Stomach (tissue), 4 donors: ENCODE data around the gene PDE4B.

Experiments
- EP300 ChIP-seq: sonication (generic); formaldehyde crosslinking; IDR thresholded peaks from one replicate; pipeline ENCODE4 v1.6.1; 2017; ENCODE audit warnings: antibody characterized with exemption
- POLR2A ChIP-seq, 4 donors: fragments of 450-650 bp; IDR thresholded peaks; one replicate each; pipeline ENCODE4 v1.6.1; 2016; ENCODE audit warnings: antibody characterized with exemption in 4 of 4, control low read depth in 2 of 4, mild to moderate bottlenecking in 1 of 4, moderate library complexity in 1 of 4
- POLR2AphosphoS5 ChIP-seq, 3 donors: sonication (generic); formaldehyde crosslinking; IDR thresholded peaks; one replicate each; pipeline ENCODE4 v1.6.1; 2016; ENCODE audit warnings: antibody characterized with exemption in 3 of 3
- TF ChIP-seq, protein P1 (sequence below), 7 experiments: fragments of 450-650 bp in 4 of 7; fragments of 200-600 bp in 3 of 7; sonication (generic) in 3 of 7; IDR thresholded peaks; one replicate each; pipeline ENCODE4 v1.5.1; 2016 to 2019; ENCODE audit warnings: antibody characterized with exemption in 7 of 7, control low read depth in 2 of 7, mild to moderate bottlenecking in 1 of 7

DNA sequence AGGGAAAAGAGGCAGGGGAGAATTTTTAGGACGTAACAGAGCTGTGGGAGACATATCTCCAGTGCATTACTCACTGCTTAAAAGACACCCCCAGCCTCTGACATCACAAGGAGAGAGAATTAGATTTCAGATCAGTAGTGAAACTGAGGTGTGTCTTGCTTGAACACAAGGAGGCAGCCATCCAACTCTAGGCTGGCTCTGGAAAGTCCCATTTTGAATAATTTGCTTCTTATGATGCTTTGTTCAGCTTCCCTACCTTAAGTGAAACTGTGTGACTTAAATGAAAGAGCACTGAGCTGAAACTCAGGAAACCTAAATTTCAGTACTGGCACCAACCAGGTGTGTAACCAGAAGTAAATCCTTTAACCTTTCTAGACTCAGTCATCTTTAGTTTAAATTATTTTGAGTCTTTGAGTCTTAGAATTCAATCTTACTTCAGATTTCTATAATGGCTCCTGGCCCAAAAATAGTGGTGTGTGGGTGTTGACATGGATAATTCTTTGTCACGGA, 489.7 kb downstream of the PDE4B start:
- TF ChIP-seq, protein P1, sequence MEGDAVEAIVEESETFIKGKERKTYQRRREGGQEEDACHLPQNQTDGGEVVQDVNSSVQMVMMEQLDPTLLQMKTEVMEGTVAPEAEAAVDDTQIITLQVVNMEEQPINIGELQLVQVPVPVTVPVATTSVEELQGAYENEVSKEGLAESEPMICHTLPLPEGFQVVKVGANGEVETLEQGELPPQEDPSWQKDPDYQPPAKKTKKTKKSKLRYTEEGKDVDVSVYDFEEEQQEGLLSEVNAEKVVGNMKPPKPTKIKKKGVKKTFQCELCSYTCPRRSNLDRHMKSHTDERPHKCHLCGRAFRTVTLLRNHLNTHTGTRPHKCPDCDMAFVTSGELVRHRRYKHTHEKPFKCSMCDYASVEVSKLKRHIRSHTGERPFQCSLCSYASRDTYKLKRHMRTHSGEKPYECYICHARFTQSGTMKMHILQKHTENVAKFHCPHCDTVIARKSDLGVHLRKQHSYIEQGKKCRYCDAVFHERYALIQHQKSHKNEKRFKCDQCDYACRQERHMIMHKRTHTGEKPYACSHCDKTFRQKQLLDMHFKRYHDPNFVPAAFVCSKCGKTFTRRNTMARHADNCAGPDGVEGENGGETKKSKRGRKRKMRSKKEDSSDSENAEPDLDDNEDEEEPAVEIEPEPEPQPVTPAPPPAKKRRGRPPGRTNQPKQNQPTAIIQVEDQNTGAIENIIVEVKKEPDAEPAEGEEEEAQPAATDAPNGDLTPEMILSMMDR (IDR thresholded peaks at IDR 0.05): no peak
- TF ChIP-seq POLR2AphosphoS5 (IDR thresholded peaks at IDR 0.05) (no peak), POLR2A (IDR thresholded peaks at IDR 0.05) (no peak), EP300 (no peak)
